ENCODE measurements around the gene NUP93. TPM values are rescaled to one million over a fixed set of nuclear protein-coding genes. Genes with fewer than 3 reads are reported as not detected.

NUP93 gene
- total and polyA plus RNA-seq, 2 of the 8 experiments (the other 6 are each of a cell fraction or from before 2014, with no cell fraction given), result 147 to 201 TPM

- H2BK120ac ChIP-seq (replicated peaks; ENCODE audit: low read depth, low read length), result no peak overlapping the region
- H3K79me1 ChIP-seq (ENCODE audit: low read depth, low read length), result peaks cover 14% of the 10 kb centered on the region
- H3K9ac ChIP-seq (replicated peaks in 1 of 4; ENCODE audit: extremely low read depth in 1 of 4, low read depth in 3 of 4, low read length in 3 of 4), result no peak overlapping the region
- H2BK20ac ChIP-seq (ENCODE audit: low read length), result no peak overlapping the region
- H2BK15ac ChIP-seq (ENCODE audit: low read length), result no peak overlapping the region
- peaks cover 5 to 76% of the 10 kb centered on the region in 2 experiments; a peak in 3 of 4 replicates for H3K79me2 ChIP-seq (ENCODE audit: control insufficient read depth in 1 of 2, insufficient read depth in 2 of 2, low read length in 2 of 2)
- no peak overlapping the region for H2AK5ac ChIP-seq (ENCODE audit: low read depth, low read length)
- no peaks in the 10 kb centered on the region; a peak in 1 of 4 replicates for H3K9me3 ChIP-seq (ENCODE audit: insufficient read depth in 2 of 2, low read depth in 1 of 2, low read length in 1 of 2)
- no peak overlapping the region for H3K27ac ChIP-seq (ENCODE audit: low read depth, low read length)
- no peak overlapping the region for H3K14ac ChIP-seq (ENCODE audit: insufficient read length)
- peaks cover 14 to 18% of the 10 kb centered on the region in 2 experiments for H4K20me1 ChIP-seq (replicated peaks in 1 of 2; ENCODE audit: control insufficient read depth in 1 of 2, insufficient read depth in 2 of 2, low read length in 2 of 2)
- H3K4me2 ChIP-seq (ENCODE audit: insufficient read depth in 1 of 2, low read depth in 2 of 2, low read length in 2 of 2), result no peak overlapping the region
- no peak overlapping the region for H3K4me3 ChIP-seq (ENCODE audit: extremely low read depth in 1 of 4, insufficient read depth in 2 of 4, low read depth in 3 of 4, low read length in 4 of 4)
- peaks cover 0 to 5% (median 4%) of the 10 kb centered on the region in 4 experiments; a peak in 3 of 7 replicates for H3K4me1 ChIP-seq (replicated peaks in 1 of 4; ENCODE audit: control insufficient read depth in 3 of 4, insufficient read depth in 4 of 4, low read length in 3 of 4)
- H3K27me3 ChIP-seq (replicated peaks in 1 of 4; ENCODE audit: control insufficient read depth in 3 of 4, extremely low read depth in 1 of 4, insufficient read depth in 3 of 4, low read length in 3 of 4), result no peaks in the 10 kb centered on the region
- no peak overlapping the region for H3K56ac ChIP-seq (replicated peaks; ENCODE audit: insufficient read length, low read depth, low read length)
- H3K18ac ChIP-seq (ENCODE audit: extremely low read depth, low read length), result no peak overlapping the region
- POLR2A ChIA-PET (ENCODE audit: partially characterized antibody), result no interaction called here
- H4K8ac ChIP-seq (ENCODE audit: extremely low read depth, insufficient read depth, low read length), result no peak overlapping the region
- DNase-seq (ENCODE audit: low read depth in 1 of 2, low spot score in 2 of 2), result no peak
- H3K23ac ChIP-seq (ENCODE audit: insufficient read length), result no peak overlapping the region
- H3K4ac ChIP-seq (replicated peaks; ENCODE audit: insufficient read length, low read depth, low read length), result no peak overlapping the region
- H4K5ac ChIP-seq (ENCODE audit: insufficient read length, low read depth, low read length), result no peak overlapping the region
- H3K36me3 ChIP-seq (ENCODE audit: control insufficient read depth in 2 of 4, insufficient read depth in 4 of 4, low read length in 3 of 4), result no peaks in the 10 kb centered on the region; a peak in 1 of 8 replicates
- no peak for FAIRE-seq
- no peaks in the 10 kb centered on the region for H3K23me2 ChIP-seq (ENCODE audit: low read depth, low read length)
- no peak overlapping the region for H2AFZ ChIP-seq (ENCODE audit: low read length)
- H2BK5ac ChIP-seq (ENCODE audit: low read depth, low read length), result no peak overlapping the region
- CTCF ChIA-PET (ENCODE audit: partially characterized antibody), result interaction anchor here (0.7 to 1.5 kb wide), 5 partner anchors 9 to 69 kb away, joined by 3 to 5 read pairs (median 4); no protein-coding TSS in a partner anchor
- no peak overlapping the region for H4K91ac ChIP-seq (replicated peaks; ENCODE audit: insufficient read length, low read length)
- 68% methylated on average over 5 of the region's 5 CpGs; no CpG with 5 or more reads in 1 of the 2 experiments for WGBS, 2 experiments (ENCODE audit: extremely low coverage in 1 of 2, insufficient coverage in 1 of 2, insufficient read length in 1 of 2, insufficient replicate concordance in 2 of 2, low coverage in 1 of 2, low lambda C conversion rate in 2 of 2, missing lambda C conversion rate in 1 of 2)
- no peak overlapping the region for H2BK12ac ChIP-seq (ENCODE audit: low read depth, low read length)
- TF ChIP-seq POLR2AphosphoS5 (IDR thresholded peaks at IDR 0.05; ENCODE audit: low read depth, low read length), result no peak
- TF ChIP-seq CREB1 (IDR thresholded peaks at IDR 0.05), result no peak
- TF ChIP-seq RNF2 (IDR thresholded peaks at IDR 0.05; ENCODE audit: borderline replicate concordance, low read depth, low read length, missing control alignments, poor library complexity, severe bottlenecking), result no peak
- TF ChIP-seq BACH1 (IDR thresholded peaks at IDR 0.05; ENCODE audit: low read length), result no peak
- TF ChIP-seq BRCA1 (IDR thresholded peaks at IDR 0.05; ENCODE audit: low read depth, low read length), result no peak
- no peak for TF ChIP-seq HDAC2 (IDR thresholded peaks at IDR 0.05; ENCODE audit: borderline replicate concordance in 1 of 2, low read depth in 2 of 2, low read length in 2 of 2)
- TF ChIP-seq USF2 (IDR thresholded peaks at IDR 0.05; ENCODE audit: low read length), result no peak
Measured at GRCh38 chr16:56742030-56742984, 12.4 kb downstream of the NUP93 start.

Measured in H1 (cell line).